ENCODE measurements around the gene SH3PXD2B. TPM values are rescaled to one million over a fixed set of nuclear protein-coding genes. Genes with fewer than 3 reads are reported as not detected.
"Not testable (repeated sequence)": the region's sequence is repeated elsewhere in the genome, so short reads cannot be mapped to it uniquely, and the experiment has no call there.

The SH3PXD2B gene
- total RNA-seq, 1 donor from 2014 or later, result 46.2 TPM

- H3K36me3 ChIP-seq, result peaks cover 5% of the 10 kb centered on the region
- H3K9me3 ChIP-seq, result no peaks in the 10 kb centered on the region
- no peak overlapping the region for H3K27ac ChIP-seq
- DNase-seq (no peak), ATAC-seq (no peak)
- intact Hi-C loops (cut with DNase I), result no loop called here
- H3K27me3 ChIP-seq, result no peaks in the 10 kb centered on the region
- H3K4me1 ChIP-seq, result peaks cover 11% of the 10 kb centered on the region
- no peak for TF ChIP-seq CTCF (IDR thresholded peaks at IDR 0.05)
- no peak overlapping the region for H3K4me3 ChIP-seq
Observed at GRCh38 chr5:172399826-172400225, 54.5 kb downstream of the SH3PXD2B start.

- no peak for TF ChIP-seq CTCF (IDR thresholded peaks at IDR 0.05)
- H3K4me3 ChIP-seq, result no peak overlapping the region
- H3K27ac ChIP-seq, result no peak overlapping the region
- ATAC-seq (no peak), DNase-seq (no peak)
- intact Hi-C loops (cut with DNase I), result no loop called here
- no peaks in the 10 kb centered on the region for H3K9me3 ChIP-seq
- peaks cover 11% of the 10 kb centered on the region for H3K4me1 ChIP-seq
- no peaks in the 10 kb centered on the region for H3K27me3 ChIP-seq
- peaks cover 9% of the 10 kb centered on the region for H3K36me3 ChIP-seq
Observed at GRCh38 chr5:172399336-172399735, 55.0 kb downstream of the SH3PXD2B start.

- H3K9me3 ChIP-seq; H3K27ac ChIP-seq; ATAC-seq; DNase-seq; H3K27me3 ChIP-seq; H3K4me3 ChIP-seq; intact Hi-C loops (cut with DNase I): not testable (repeated sequence)
- peaks cover 11% of the 10 kb centered on the region for H3K4me1 ChIP-seq
- peaks cover 13% of the 10 kb centered on the region for H3K36me3 ChIP-seq
Observed at GRCh38 chr5:172398645-172399044, 55.7 kb downstream of the SH3PXD2B start.

- intact Hi-C loops (cut with DNase I); H3K4me3 ChIP-seq; H3K27ac ChIP-seq; H3K4me1 ChIP-seq; H3K9me3 ChIP-seq; H3K27me3 ChIP-seq; ATAC-seq; DNase-seq: not testable (repeated sequence)
- H3K36me3 ChIP-seq, result peaks cover 18% of the 10 kb centered on the region
Observed at GRCh38 chr5:172396994-172397393, 57.3 kb downstream of the SH3PXD2B start.

- ATAC-seq (no peak), DNase-seq (no peak)
- intact Hi-C loops (cut with DNase I), result no loop called here
- H3K9me3 ChIP-seq, result no peaks in the 10 kb centered on the region
- peaks cover 21% of the 10 kb centered on the region for H3K36me3 ChIP-seq
- H3K27ac ChIP-seq, result no peak overlapping the region
- no peaks in the 10 kb centered on the region for H3K27me3 ChIP-seq
- no peaks in the 10 kb centered on the region for H3K4me1 ChIP-seq
- H3K4me3 ChIP-seq, result no peak overlapping the region
- no peak for TF ChIP-seq CTCF (IDR thresholded peaks at IDR 0.05)
Observed at GRCh38 chr5:172396220-172396619, 58.1 kb downstream of the SH3PXD2B start.

GRCh38 chr5:172395483-172395882, 58.8 kb downstream of the SH3PXD2B start:
- intact Hi-C loops (cut with DNase I), result no loop called here
- no peak overlapping the region for H3K27ac ChIP-seq
- H3K36me3 ChIP-seq, result peaks cover 24% of the 10 kb centered on the region
- H3K9me3 ChIP-seq, result no peaks in the 10 kb centered on the region
- ATAC-seq (no peak), DNase-seq (no peak)
- H3K4me1 ChIP-seq, result no peaks in the 10 kb centered on the region
- no peak for TF ChIP-seq CTCF (IDR thresholded peaks at IDR 0.05)
- H3K27me3 ChIP-seq, result no peaks in the 10 kb centered on the region
- H3K4me3 ChIP-seq, result no peak overlapping the region

- no peak for DNase-seq
- Histone ChIP-seq H3K4me3 (no peak overlapping the region), H3K27ac (no peak overlapping the region), H3K27me3 (no peaks in the 10 kb centered on the region), H3K4me1 (no peaks in the 10 kb centered on the region), H3K9me3 (no peaks in the 10 kb centered on the region), H3K36me3 (peaks cover 24% of the 10 kb centered on the region)
- no peak for TF ChIP-seq CTCF (IDR thresholded peaks at IDR 0.05)
- intact Hi-C loops (cut with DNase I), result no loop called here
- ATAC-seq, result no peak
Observed at GRCh38 chr5:172389578-172390112, 64.7 kb downstream of the SH3PXD2B start.
